Natural killer cell (primary cell): ENCODE results near the gene KIF1A. TPM values are rescaled to one million over a fixed set of nuclear protein-coding genes. Genes with fewer than 3 reads are reported as not detected.

Experiments
- ATAC-seq, 3 donors: fragments of 150-1000 bp in 2 of 3; fragments of 200-7000 bp in 1 of 3; cut with Tn5 transposase; 1 replicate in 1 of 3; 2 replicates in 2 of 3; pipeline ENCODE4 v1.10.0; 2021; ENCODE audit warnings: mild to moderate bottlenecking in 2 of 3, moderate library complexity in 2 of 3
- DNase-seq, 2 donors: peaks; one replicate each; pipeline versions ENCODE4 v3.0.0 to v3.0.0-alpha.2; 2013 to 2021; ENCODE audit warnings: mixed read lengths in 1 of 2
- H3K27ac ChIP-seq: one replicate; pipeline ENCODE4 v1.5.1; 2013; ENCODE audit warnings: mild to moderate bottlenecking, low read length
- H3K27me3 ChIP-seq: one replicate; pipeline ENCODE4 v1.6.1; 2013; ENCODE audit warnings: low read length; ENCODE audit not compliant: control insufficient read depth, insufficient read depth
- H3K36me3 ChIP-seq: one replicate; pipeline ENCODE4 v1.6.1; 2013; ENCODE audit warnings: low read length; ENCODE audit not compliant: control insufficient read depth, insufficient read depth
- H3K4me1 ChIP-seq: one replicate; pipeline ENCODE4 v1.6.1; 2013; ENCODE audit warnings: low read length; ENCODE audit not compliant: control insufficient read depth, insufficient read depth
- H3K4me3 ChIP-seq: one replicate; pipeline ENCODE4 v1.5.1; 2013; ENCODE audit warnings: low read length
- H3K9me3 ChIP-seq: one replicate; pipeline ENCODE4 v1.6.1; 2013; ENCODE audit warnings: low read length; ENCODE audit not compliant: control insufficient read depth, insufficient read depth
- H3K27ac Mint-ChIP-seq, 2 donors: one replicate each; pipeline ENCODE4 v1.8.0; 2022; ENCODE audit warnings: mild to moderate bottlenecking in 2 of 2, mixed read lengths in 2 of 2, moderate library complexity in 1 of 2
- H3K27me3 Mint-ChIP-seq, 2 donors: one replicate each; pipeline ENCODE4 v1.8.0; 2022; ENCODE audit warnings: low read depth in 2 of 2, mixed read lengths in 2 of 2
- H3K36me3 Mint-ChIP-seq: one replicate; pipeline ENCODE4 v1.8.0; 2022; ENCODE audit warnings: mixed read lengths
- H3K4me1 Mint-ChIP-seq, 2 donors: one replicate each; pipeline ENCODE4 v1.8.0; 2022; ENCODE audit warnings: mixed read lengths in 2 of 2
- H3K4me3 Mint-ChIP-seq: one replicate; pipeline ENCODE4 v1.8.0; 2022; ENCODE audit warnings: mild to moderate bottlenecking, moderate library complexity, mixed read lengths
- H3K9me3 Mint-ChIP-seq, 2 donors: one replicate each; pipeline ENCODE4 v1.8.0; 2022; ENCODE audit warnings: mixed read lengths in 2 of 2
- CTCF ChIP-seq: fragments of 200-600 bp; IDR thresholded peaks from one replicate; pipeline ENCODE4 v1.8.0; 2022; ENCODE audit warnings: antibody characterized with exemption
- WGBS: methylation state at CpG from one replicate; pipeline ENCODE4 v1.1.7; 2013; ENCODE audit warnings: missing lambda C conversion rate; ENCODE audit not compliant: insufficient coverage; 5-methylcytosine and 5-hydroxymethylcytosine counted together
- intact Hi-C: fragments of 100-400 bp; cut with micrococcal nuclease; formaldehyde crosslinking; loops from one replicate; pipeline ENCODE4 v1.14.2; 2022
- total RNA-seq, 4 donors: library from RNA; stranded (reverse); fragments of 120-200 nt in 1 of 4; gene quantifications; one replicate each; pipeline versions ENCODE4 v1.2.3 to v1.2.4, GENCODE V29; 2013 to 2022

Gene KIF1A
- total RNA-seq, 3 donors from 2014 or later (not counting 1 experiment from before 2014, with no cell fraction given) = 0.09 TPM; not detected in 2

GRCh38 chr2:240865391-240865790 lies 45.4 kb upstream of the KIF1A start:
- no peak for DNase-seq
- Mint-ChIP-seq H3K4me3 (no peak overlapping the region), H3K9me3 (no peaks in the 10 kb centered on the region), H3K36me3 (no peaks in the 10 kb centered on the region), H3K27me3 (peaks cover 0 to 9% of the 10 kb centered on the region in 2 donors), H3K4me1 (peaks cover 0 to 5% of the 10 kb centered on the region in 2 donors), H3K27ac (no peak overlapping the region)
- 82% methylated on average over 4 of the region's 5 CpGs for WGBS
- ATAC-seq = peak in 1 of 3 donors; percentile 34
- Histone ChIP-seq H3K36me3 (no peaks in the 10 kb centered on the region), H3K4me1 (no peaks in the 10 kb centered on the region), H3K9me3 (no peaks in the 10 kb centered on the region), H3K27ac (no peak overlapping the region), H3K27me3 (no peaks in the 10 kb centered on the region), H3K4me3 (no peak overlapping the region)
- TF ChIP-seq CTCF = no peak
- intact Hi-C loops = no loop called here

GRCh38 chr2:240864475-240864874 lies 44.5 kb upstream of the KIF1A start:
- Mint-ChIP-seq H3K27ac (no peak overlapping the region), H3K9me3 (no peaks in the 10 kb centered on the region), H3K4me3 (no peak overlapping the region), H3K4me1 (peaks cover 0 to 5% of the 10 kb centered on the region in 2 donors), H3K27me3 (peaks cover 0 to 9% of the 10 kb centered on the region in 2 donors), H3K36me3 (no peaks in the 10 kb centered on the region)
- intact Hi-C loops = no loop called here
- no peak for TF ChIP-seq CTCF
- no peaks in the 10 kb centered on the region for H3K4me1 ChIP-seq
- no peak overlapping the region for H3K27ac ChIP-seq
- ATAC-seq = no peak
- H3K9me3 ChIP-seq = no peaks in the 10 kb centered on the region
- no peaks in the 10 kb centered on the region for H3K27me3 ChIP-seq
- 93% methylated on average over 3 of the region's 3 CpGs for WGBS
- H3K36me3 ChIP-seq = no peaks in the 10 kb centered on the region
- H3K4me3 ChIP-seq = no peak overlapping the region
- no peak for DNase-seq

GRCh38 chr2:240861547-240861946 lies 41.5 kb upstream of the KIF1A start:
- no peak overlapping the region for H3K27ac ChIP-seq
- H3K27me3 Mint-ChIP-seq = peaks cover 0 to 12% of the 10 kb centered on the region in 2 donors
- H3K9me3 ChIP-seq = no peaks in the 10 kb centered on the region
- H3K9me3 Mint-ChIP-seq = no peaks in the 10 kb centered on the region
- 88% methylated on average over 2 of the region's 2 CpGs for WGBS
- H3K4me3 ChIP-seq = no peak overlapping the region
- no peak for ATAC-seq
- peaks cover 0 to 5% of the 10 kb centered on the region in 2 donors for H3K4me1 Mint-ChIP-seq
- H3K36me3 Mint-ChIP-seq = no peaks in the 10 kb centered on the region
- no peak for DNase-seq
- H3K36me3 ChIP-seq = no peaks in the 10 kb centered on the region
- H3K27me3 ChIP-seq = no peaks in the 10 kb centered on the region
- H3K4me3 Mint-ChIP-seq = no peak overlapping the region
- H3K4me1 ChIP-seq = no peaks in the 10 kb centered on the region
- intact Hi-C loops = no loop called here
- TF ChIP-seq CTCF = no peak
- no peak overlapping the region for H3K27ac Mint-ChIP-seq

GRCh38 chr2:240858871-240859270 lies 38.9 kb upstream of the KIF1A start:
- H3K27me3 Mint-ChIP-seq = peaks cover 0 to 3% of the 10 kb centered on the region in 2 donors
- TF ChIP-seq CTCF = no peak
- H3K9me3 Mint-ChIP-seq = peaks cover 2 to 4% of the 10 kb centered on the region in 2 donors
- 92% methylated on average over 10 of the region's 10 CpGs for WGBS
- no peak overlapping the region for H3K27ac Mint-ChIP-seq
- Histone ChIP-seq H3K9me3 (peaks cover 8% of the 10 kb centered on the region), H3K27ac (no peak overlapping the region), H3K27me3 (no peaks in the 10 kb centered on the region), H3K4me1 (no peaks in the 10 kb centered on the region), H3K4me3 (no peak overlapping the region), H3K36me3 (no peaks in the 10 kb centered on the region)
- no peak overlapping the region for H3K4me3 Mint-ChIP-seq
- DNase-seq (no peak), ATAC-seq (no peak)
- H3K4me1 Mint-ChIP-seq = no peaks in the 10 kb centered on the region
- H3K36me3 Mint-ChIP-seq = peaks cover 6% of the 10 kb centered on the region
- intact Hi-C loops = no loop called here
